B cell (primary cell): Measurements from ENCODE around the gene GADD45G.
A peak's percentile ranks its signal among the peaks of the same experiment; 100 is the strongest.

Experiments
- EZH2 ChIP-seq: IDR thresholded peaks from 2 replicates; pipeline ENCODE4 v1.6.1; 2012; ENCODE audit warnings: borderline replicate concordance, low read depth, mild to moderate bottlenecking, moderate library complexity, low read length; ENCODE audit not compliant: insufficient read depth, poor library complexity, severe bottlenecking
- TF ChIP-seq, protein P1 (sequence below): fragments of 200-600 bp; IDR thresholded peaks from one replicate; pipeline ENCODE4 v1.8.0; 2022; ENCODE audit warnings: antibody characterized with exemption, mild to moderate bottlenecking

- TF ChIP-seq, protein P1, sequence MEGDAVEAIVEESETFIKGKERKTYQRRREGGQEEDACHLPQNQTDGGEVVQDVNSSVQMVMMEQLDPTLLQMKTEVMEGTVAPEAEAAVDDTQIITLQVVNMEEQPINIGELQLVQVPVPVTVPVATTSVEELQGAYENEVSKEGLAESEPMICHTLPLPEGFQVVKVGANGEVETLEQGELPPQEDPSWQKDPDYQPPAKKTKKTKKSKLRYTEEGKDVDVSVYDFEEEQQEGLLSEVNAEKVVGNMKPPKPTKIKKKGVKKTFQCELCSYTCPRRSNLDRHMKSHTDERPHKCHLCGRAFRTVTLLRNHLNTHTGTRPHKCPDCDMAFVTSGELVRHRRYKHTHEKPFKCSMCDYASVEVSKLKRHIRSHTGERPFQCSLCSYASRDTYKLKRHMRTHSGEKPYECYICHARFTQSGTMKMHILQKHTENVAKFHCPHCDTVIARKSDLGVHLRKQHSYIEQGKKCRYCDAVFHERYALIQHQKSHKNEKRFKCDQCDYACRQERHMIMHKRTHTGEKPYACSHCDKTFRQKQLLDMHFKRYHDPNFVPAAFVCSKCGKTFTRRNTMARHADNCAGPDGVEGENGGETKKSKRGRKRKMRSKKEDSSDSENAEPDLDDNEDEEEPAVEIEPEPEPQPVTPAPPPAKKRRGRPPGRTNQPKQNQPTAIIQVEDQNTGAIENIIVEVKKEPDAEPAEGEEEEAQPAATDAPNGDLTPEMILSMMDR, result peak; percentile 80
- TF ChIP-seq EZH2, result no peak
These were observed 10.9 kb upstream of the GADD45G start for GRCh38 chr9:89593727-89594427.
